Activated T-cell treated with anti-CD3 and anti-CD28 coated beads, Interleukin-2, amount 50 U/mL, for 72 hours (primary cell): ENCODE data around the gene GSE1. TPM values are rescaled to one million over a fixed set of nuclear protein-coding genes. Genes with fewer than 3 reads are reported as not detected.
A peak's percentile ranks its signal among the peaks of the same experiment; 100 is the strongest.

ENCODE experiments used
- ATAC-seq, 2 donors: fragments of 150-1000 bp; cut with Tn5 transposase; replicated peaks in 1 of 2; 2 replicates each; pipeline ENCODE4 v1.10.0; 2021; ENCODE audit warnings: moderate library complexity in 2 of 2, mild to moderate bottlenecking in 1 of 2
- DNase-seq, 2 donors: peaks; one replicate each; pipeline ENCODE4 v3.0.0; 2021 to 2022; ENCODE audit warnings: mixed read lengths in 1 of 2
- H3K27ac Mint-ChIP-seq: one replicate; pipeline ENCODE4 v1.8.0; 2022; ENCODE audit warnings: mild to moderate bottlenecking, moderate library complexity, mixed read lengths
- H3K27me3 Mint-ChIP-seq: one replicate; pipeline ENCODE4 v1.8.0; 2022; ENCODE audit warnings: low read depth, mixed read lengths
- H3K36me3 Mint-ChIP-seq, 2 donors: one replicate each; pipeline ENCODE4 v1.8.0; 2022; ENCODE audit warnings: mixed read lengths in 2 of 2, mild to moderate bottlenecking in 1 of 2; ENCODE audit not compliant: insufficient read depth in 2 of 2
- H3K4me1 Mint-ChIP-seq: one replicate; pipeline ENCODE4 v1.8.0; 2022; ENCODE audit warnings: low read depth, mixed read lengths
- H3K4me3 Mint-ChIP-seq, 2 donors: one replicate each; pipeline ENCODE4 v1.8.0; 2022; ENCODE audit warnings: mild to moderate bottlenecking in 2 of 2, mixed read lengths in 2 of 2, moderate library complexity in 2 of 2
- H3K9me3 Mint-ChIP-seq, 2 donors: one replicate each; pipeline ENCODE4 v1.8.0; 2022; ENCODE audit warnings: mixed read lengths in 2 of 2
- total RNA-seq, 2 donors: library from RNA; stranded (reverse); gene quantifications; one replicate each; pipeline ENCODE4 v1.2.3, GENCODE V29; 2022

The GSE1 gene
- total RNA-seq, 2 donors from 2014 or later = 26.7 to 30.9 TPM

DNA sequence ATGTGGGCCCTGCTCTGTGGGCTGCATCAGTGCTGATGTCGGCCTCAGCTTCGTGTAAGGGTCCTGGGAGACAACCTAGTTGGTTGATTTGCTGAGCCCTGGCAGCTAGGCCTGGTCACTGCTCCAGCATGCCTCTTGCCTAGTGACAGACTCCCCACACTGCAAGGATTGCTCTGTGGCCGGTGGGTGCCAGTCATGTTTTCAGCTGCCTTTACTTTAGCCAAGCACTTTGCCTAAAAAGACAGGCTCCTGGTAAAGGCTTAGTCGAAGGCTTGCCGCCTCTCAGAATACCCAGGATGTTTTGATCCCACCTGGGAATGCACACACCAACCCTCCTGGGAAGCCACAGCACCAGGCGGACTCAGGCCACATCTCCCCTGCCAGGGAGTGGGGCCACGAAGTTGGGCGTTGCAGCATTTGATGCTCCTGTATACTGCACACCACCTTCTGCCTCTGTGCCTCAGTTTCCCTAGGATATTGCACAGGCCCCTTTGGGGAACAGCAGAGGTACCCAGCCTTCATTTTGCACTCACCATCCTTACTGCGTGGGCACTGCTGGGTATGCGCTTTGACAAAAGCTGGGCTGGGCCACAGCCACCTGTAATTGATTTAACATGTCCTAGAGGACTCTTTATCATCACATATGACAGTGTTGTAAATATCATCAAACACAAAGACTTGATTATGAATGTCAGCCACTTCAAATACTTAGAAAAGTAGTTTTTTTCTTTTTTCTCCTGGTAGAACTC is 55.7 kb downstream of the GSE1 start:
- ATAC-seq (no peak), DNase-seq (no peak)
- no peaks in the 10 kb centered on the region for H3K27me3 Mint-ChIP-seq
- no peak overlapping the region for H3K4me3 Mint-ChIP-seq
- peaks cover 0 to 30% of the 10 kb centered on the region in 2 donors for H3K36me3 Mint-ChIP-seq
- H3K4me1 Mint-ChIP-seq = no peaks in the 10 kb centered on the region
- no peak overlapping the region for H3K27ac Mint-ChIP-seq
- no peaks in the 10 kb centered on the region for H3K9me3 Mint-ChIP-seq

DNA sequence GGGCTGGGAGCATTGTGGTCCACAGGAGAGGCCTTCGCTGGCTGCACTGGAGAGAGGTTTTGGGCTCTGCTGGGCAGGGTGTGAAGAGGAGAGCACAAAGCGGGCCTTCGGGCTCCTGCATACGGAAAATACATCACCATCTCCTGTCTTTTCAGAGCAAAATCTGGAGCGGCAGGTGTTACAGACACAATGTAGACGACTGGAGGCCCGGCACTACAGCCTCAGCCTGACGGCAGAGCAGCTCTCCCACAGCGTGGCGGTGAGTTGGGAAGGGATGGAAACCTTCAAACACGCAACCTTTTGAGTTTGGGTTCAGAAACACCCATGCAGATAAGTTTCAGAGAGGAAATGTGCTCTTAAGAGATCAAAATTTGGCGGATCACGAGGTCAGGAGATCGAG is 57.7 kb downstream of the GSE1 start:
- Mint-ChIP-seq H3K27me3 (no peaks in the 10 kb centered on the region), H3K9me3 (no peaks in the 10 kb centered on the region), H3K4me3 (no peak overlapping the region), H3K4me1 (no peaks in the 10 kb centered on the region), H3K36me3 (peaks cover 3 to 39% of the 10 kb centered on the region in 2 donors), H3K27ac (peak overlapping the region; percentile 71)
- DNase-seq = no peak
- ATAC-seq = no peak

GRCh38 chr16:85673529-85674417 is 60.7 kb downstream of the GSE1 start:
- Mint-ChIP-seq H3K4me3 (no peak overlapping the region), H3K36me3 (peaks cover 6 to 37% of the 10 kb centered on the region in 2 donors), H3K4me1 (peaks cover 5% of the 10 kb centered on the region), H3K27ac (no peak overlapping the region), H3K27me3 (no peaks in the 10 kb centered on the region), H3K9me3 (no peaks in the 10 kb centered on the region)
- no peak for DNase-seq
- no peak for ATAC-seq

DNA sequence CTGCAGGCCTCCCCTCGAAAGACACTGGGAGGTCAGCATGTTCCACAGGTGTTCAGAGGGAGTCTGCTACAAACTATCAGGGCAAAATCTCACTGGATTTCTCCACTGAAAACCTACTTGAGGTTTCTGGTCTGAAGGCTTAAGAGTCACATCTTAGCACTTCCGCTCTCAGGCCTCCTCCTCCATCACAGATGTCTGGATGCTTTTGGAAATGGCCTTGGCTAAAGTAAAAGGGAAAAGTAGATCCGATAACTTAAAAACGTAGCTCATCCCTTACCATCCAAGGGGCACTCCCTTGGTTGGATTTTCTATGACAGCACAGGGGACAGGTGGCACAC is 61.3 kb downstream of the GSE1 start:
- Mint-ChIP-seq H3K27ac (no peak overlapping the region), H3K4me3 (no peak overlapping the region), H3K36me3 (peaks cover 6 to 36% of the 10 kb centered on the region in 2 donors), H3K27me3 (no peaks in the 10 kb centered on the region), H3K4me1 (peaks cover 5% of the 10 kb centered on the region), H3K9me3 (no peaks in the 10 kb centered on the region)
- no peak for ATAC-seq
- no peak for DNase-seq

GRCh38 chr16:85674828-85675227 is 61.7 kb downstream of the GSE1 start:
- Mint-ChIP-seq H3K27ac (no peak overlapping the region), H3K36me3 (peaks cover 6 to 36% of the 10 kb centered on the region in 2 donors), H3K4me1 (peaks cover 5% of the 10 kb centered on the region), H3K4me3 (no peak overlapping the region), H3K27me3 (no peaks in the 10 kb centered on the region), H3K9me3 (no peaks in the 10 kb centered on the region)
- DNase-seq (no peak), ATAC-seq (no peak)

GRCh38 chr16:85675251-85675874 is 62.2 kb downstream of the GSE1 start:
- Mint-ChIP-seq H3K27ac (no peak overlapping the region), H3K27me3 (no peaks in the 10 kb centered on the region), H3K4me1 (peaks cover 7% of the 10 kb centered on the region), H3K4me3 (no peak overlapping the region), H3K9me3 (no peaks in the 10 kb centered on the region), H3K36me3 (peaks cover 6 to 33% of the 10 kb centered on the region in 2 donors)
- ATAC-seq (no peak), DNase-seq (no peak)

DNA sequence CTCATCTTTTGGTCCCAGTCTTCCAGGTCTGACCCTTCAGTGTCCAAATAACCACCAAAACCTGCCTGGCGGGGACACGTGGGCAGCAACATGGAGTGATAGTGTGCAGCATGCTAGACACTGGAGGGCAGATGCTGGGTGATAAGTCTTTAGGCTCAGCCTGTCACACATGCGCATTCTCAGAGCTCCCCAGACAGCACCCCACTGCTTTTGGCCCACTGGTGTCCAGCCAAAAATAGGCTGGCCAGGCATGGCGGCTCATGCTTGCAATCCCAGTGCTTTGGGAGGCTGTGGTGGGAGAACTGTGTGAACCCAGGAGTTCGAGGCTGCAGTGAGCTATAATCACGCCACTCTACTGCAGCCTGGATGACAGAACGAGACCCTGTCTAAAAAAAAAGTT is 63.3 kb downstream of the GSE1 start:
- DNase-seq (no peak), ATAC-seq (no peak)
- Mint-ChIP-seq H3K27me3 (no peaks in the 10 kb centered on the region), H3K27ac (no peak overlapping the region), H3K4me1 (peaks cover 11% of the 10 kb centered on the region), H3K36me3 (peaks cover 8 to 33% of the 10 kb centered on the region in 2 donors), H3K4me3 (no peak overlapping the region), H3K9me3 (no peaks in the 10 kb centered on the region)

- Mint-ChIP-seq H3K4me3 (no peak overlapping the region), H3K4me1 (peaks cover 11% of the 10 kb centered on the region), H3K36me3 (peaks cover 8 to 33% of the 10 kb centered on the region in 2 donors), H3K27me3 (no peaks in the 10 kb centered on the region), H3K27ac (no peak overlapping the region), H3K9me3 (no peaks in the 10 kb centered on the region)
- no peak for DNase-seq
- peak in 1 of 2 donors; percentile 22 for ATAC-seq
Measured at GRCh38 chr16:85677383-85677967, 64.4 kb downstream of the GSE1 start.

DNA sequence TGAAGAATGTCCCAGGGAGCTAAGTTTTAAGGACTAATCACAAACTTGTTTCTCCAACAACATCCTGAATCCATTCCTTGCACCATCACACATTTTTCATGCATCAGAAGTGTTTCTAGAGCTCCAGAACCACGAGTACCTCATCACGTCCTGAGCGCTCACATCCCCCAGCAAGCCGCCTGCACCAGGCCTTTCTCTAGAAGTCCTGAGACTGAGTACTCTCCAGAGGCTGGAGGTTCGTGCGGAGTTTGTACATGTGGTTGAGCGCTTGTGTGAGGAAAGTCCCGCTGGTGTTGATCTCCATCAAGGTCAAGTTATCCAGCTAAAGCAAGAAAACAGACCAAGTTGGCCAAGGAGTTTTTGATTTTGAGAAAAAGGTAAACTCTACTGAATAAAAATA is 64.9 kb downstream of the GSE1 start:
- ATAC-seq = no peak
- H3K9me3 Mint-ChIP-seq = no peaks in the 10 kb centered on the region
- H3K27ac Mint-ChIP-seq = no peak overlapping the region

DNA sequence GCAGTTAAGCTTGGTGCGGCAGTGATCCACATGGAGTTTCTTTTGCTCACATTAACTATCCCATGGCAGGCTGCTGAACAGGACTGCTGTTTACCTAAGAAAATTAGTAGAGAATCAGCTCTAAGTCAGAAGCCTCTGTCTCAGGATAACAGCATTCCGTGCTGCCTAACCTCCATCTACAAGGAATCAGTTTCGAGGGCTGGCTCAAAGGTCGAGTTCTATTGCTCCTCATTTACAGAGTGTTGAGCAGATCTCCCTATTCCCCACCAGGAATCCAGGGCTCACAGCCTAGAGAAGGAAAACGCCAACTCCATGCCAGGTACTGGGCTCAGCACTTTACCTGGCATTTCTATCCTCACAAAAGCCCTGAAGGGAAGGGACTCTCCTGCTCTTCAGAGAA is 65.7 kb downstream of the GSE1 start:
- Mint-ChIP-seq H3K27me3 (no peaks in the 10 kb centered on the region), H3K9me3 (no peaks in the 10 kb centered on the region), H3K36me3 (peaks cover 13 to 37% of the 10 kb centered on the region in 2 donors), H3K27ac (no peak overlapping the region), H3K4me3 (no peak overlapping the region), H3K4me1 (peaks cover 23% of the 10 kb centered on the region)
- no peak for DNase-seq
- no peak for ATAC-seq

More for the DNA sequence above, 64.9 kb downstream of the GSE1 start:
- peaks cover 8 to 31% of the 10 kb centered on the region in 2 donors for H3K36me3 Mint-ChIP-seq
- no peaks in the 10 kb centered on the region for H3K27me3 Mint-ChIP-seq
- H3K4me1 Mint-ChIP-seq = peaks cover 15% of the 10 kb centered on the region
- no peak for DNase-seq
- H3K4me3 Mint-ChIP-seq = no peak overlapping the region

GRCh38 chr16:85679870-85680269 is 66.7 kb downstream of the GSE1 start:
- Mint-ChIP-seq H3K36me3 (peaks cover 13 to 32% of the 10 kb centered on the region in 2 donors), H3K27ac (no peak overlapping the region), H3K9me3 (no peaks in the 10 kb centered on the region), H3K4me1 (peaks cover 23% of the 10 kb centered on the region), H3K27me3 (no peaks in the 10 kb centered on the region), H3K4me3 (no peak overlapping the region)
- ATAC-seq (no peak), DNase-seq (no peak)

- Mint-ChIP-seq H3K27ac (peak overlapping the region; percentile 5), H3K4me1 (peaks cover 23% of the 10 kb centered on the region), H3K9me3 (no peaks in the 10 kb centered on the region), H3K27me3 (no peaks in the 10 kb centered on the region), H3K36me3 (peaks cover 10 to 28% of the 10 kb centered on the region in 2 donors), H3K4me3 (no peak overlapping the region)
- ATAC-seq (peak in 1 of 2 donors; percentile 19), DNase-seq (no peak)
Measured at GRCh38 chr16:85680352-85680944, 67.3 kb downstream of the GSE1 start.
